PFSK-1 (cell line): ENCODE results near the gene PIGB.

ENCODE experiments used
- FOXP2 ChIP-seq: optimal IDR thresholded peaks from 2 replicates; pipeline ENCODE3; 2011; ENCODE audit warnings: borderline replicate concordance, control low read depth, inconsistent platforms; ENCODE audit not compliant: insufficient read depth; ENCODE audit errors: extremely low read length, extremely low read depth
- POLR2AphosphoS5 ChIP-seq: IDR thresholded peaks from 2 replicates; pipeline ENCODE4 v1.6.1; 2012; ENCODE audit warnings: low read depth, mild to moderate bottlenecking, control low read depth, low read length, moderate library complexity
- REST ChIP-seq, 2 experiments: IDR thresholded peaks; 2 replicates each; pipeline versions ENCODE4 v1.6.1 to v1.8.0; 2011 to 2012; ENCODE audit warnings: low read depth in 2 of 2, low read length in 2 of 2, control low read depth in 1 of 2, inconsistent platforms in 1 of 2, mild to moderate bottlenecking in 1 of 2, moderate library complexity in 1 of 2; ENCODE audit not compliant: insufficient read depth in 1 of 2
- SIN3A ChIP-seq: IDR thresholded peaks from 2 replicates; pipeline ENCODE4 v1.6.1; 2012; ENCODE audit warnings: mild to moderate bottlenecking, low read length, moderate library complexity, borderline replicate concordance; ENCODE audit not compliant: insufficient read depth
- TAF1 ChIP-seq: IDR thresholded peaks from 2 replicates; pipeline ENCODE4 v1.6.1; 2012; ENCODE audit warnings: low read length, control low read depth, borderline replicate concordance; ENCODE audit not compliant: insufficient read depth

The PIGB gene

GRCh38 chr15:55334371-55334770, 15.3 kb downstream of the PIGB start:
- TF ChIP-seq SIN3A (no peak), POLR2AphosphoS5 (no peak), REST (IDR thresholded peaks at IDR 0.05; ENCODE audit: insufficient read depth in 1 of 2, low read depth in 2 of 2, low read length in 2 of 2) (no peak), TAF1 (no peak), FOXP2 (no peak)

- TF ChIP-seq TAF1 = no peak
- TF ChIP-seq FOXP2 = no peak
- TF ChIP-seq POLR2AphosphoS5 = no peak
Measured at GRCh38 chr15:55334997-55335396, 16.0 kb downstream of the PIGB start.

GRCh38 chr15:55337160-55337559, 18.1 kb downstream of the PIGB start:
- TF ChIP-seq REST (IDR thresholded peaks at IDR 0.05; ENCODE audit: insufficient read depth in 1 of 2, low read depth in 2 of 2, low read length in 2 of 2) = no peak
- TF ChIP-seq POLR2AphosphoS5 = no peak
- TF ChIP-seq TAF1 = no peak
- no peak for TF ChIP-seq SIN3A
- TF ChIP-seq FOXP2 = no peak

GRCh38 chr15:55343168-55343567, 24.1 kb downstream of the PIGB start:
- TF ChIP-seq SIN3A (no peak), REST (IDR thresholded peaks at IDR 0.05; ENCODE audit: insufficient read depth in 1 of 2, low read depth in 2 of 2, low read length in 2 of 2) (no peak), TAF1 (no peak), FOXP2 (no peak), POLR2AphosphoS5 (no peak)

- no peak for TF ChIP-seq TAF1
- TF ChIP-seq FOXP2 = no peak
- no peak for TF ChIP-seq POLR2AphosphoS5
- TF ChIP-seq SIN3A = no peak
- TF ChIP-seq REST (IDR thresholded peaks at IDR 0.05; ENCODE audit: insufficient read depth in 1 of 2, low read depth in 2 of 2, low read length in 2 of 2) = no peak
Measured at GRCh38 chr15:55344206-55344605, 25.2 kb downstream of the PIGB start.
